ENCODE data around the gene ERCC1. TPM values are rescaled to one million over a fixed set of nuclear protein-coding genes. Genes with fewer than 3 reads are reported as not detected.

Gene ERCC1
- total RNA-seq, 1 donor from 2014 or later, result 48.5 TPM

DNA sequence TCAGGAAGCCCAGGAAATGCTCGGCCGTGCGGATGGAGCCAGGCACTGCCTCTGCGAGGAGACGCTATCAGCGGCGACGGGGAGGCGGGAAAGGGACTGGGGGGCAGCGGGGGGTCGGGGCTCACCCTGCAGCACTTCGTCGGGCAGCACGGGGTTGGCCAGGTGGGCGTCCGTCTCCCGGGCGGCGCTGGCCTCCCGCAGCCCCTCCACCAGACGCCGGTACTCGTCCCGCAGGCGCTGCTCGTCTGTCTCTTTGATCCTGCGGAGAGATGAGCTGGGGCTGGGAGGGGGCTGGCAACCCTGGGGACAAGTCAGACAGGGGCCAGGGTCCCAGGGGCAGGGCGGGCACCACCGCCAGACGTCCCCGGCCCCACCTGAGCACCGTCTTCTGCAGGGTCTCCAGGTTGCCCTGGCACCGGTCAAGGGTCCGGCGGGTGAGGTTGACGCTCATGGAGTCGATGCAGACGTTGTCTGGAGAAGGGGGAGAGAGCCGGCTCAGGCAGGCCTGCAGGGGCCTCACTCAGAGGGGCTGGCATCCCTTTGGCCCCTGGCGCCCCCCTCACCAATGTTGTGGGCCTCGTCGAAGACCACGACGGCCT lies 59.8 kb downstream of the ERCC1 start:
- no peak for ATAC-seq

DNA sequence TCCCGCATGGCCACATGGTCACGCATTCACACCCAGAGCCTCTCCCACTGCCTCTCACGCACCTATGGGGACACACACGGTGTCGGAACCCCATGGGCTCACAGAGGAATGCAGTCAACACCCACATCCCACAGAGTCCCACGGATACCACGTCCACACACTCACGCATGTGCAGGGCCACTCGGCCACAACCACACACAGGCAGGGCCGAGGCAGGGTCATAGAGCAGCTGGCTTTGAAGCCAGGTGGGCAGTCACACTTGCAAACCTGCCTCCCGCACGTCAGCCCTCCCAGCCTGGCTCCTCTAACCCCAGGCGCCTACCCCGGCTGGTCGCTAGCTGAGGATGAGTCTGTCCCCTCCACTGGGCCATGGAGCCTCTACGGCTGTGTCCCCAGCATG lies 61.4 kb downstream of the ERCC1 start:
- no peak for ATAC-seq

DNA sequence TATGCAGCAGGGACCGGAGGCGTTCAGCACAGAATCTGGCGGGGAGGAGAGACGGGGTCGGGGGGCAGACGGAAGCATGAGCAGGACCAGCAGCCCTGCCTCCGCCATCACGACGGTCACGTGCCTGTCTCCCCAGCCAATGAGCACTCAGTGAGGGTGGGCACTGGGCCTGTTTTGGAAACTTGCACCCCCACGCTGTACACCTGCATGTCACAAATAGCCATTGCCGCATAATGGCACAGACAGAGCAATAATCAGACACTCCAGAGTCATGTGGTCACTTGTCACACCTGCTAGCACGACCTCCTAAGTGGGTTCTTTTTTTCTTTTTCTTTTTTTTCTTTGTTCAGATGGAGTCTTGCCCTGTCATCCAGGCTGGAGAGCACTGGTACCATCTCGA lies 62.1 kb downstream of the ERCC1 start:
- no peak for ATAC-seq

DNA sequence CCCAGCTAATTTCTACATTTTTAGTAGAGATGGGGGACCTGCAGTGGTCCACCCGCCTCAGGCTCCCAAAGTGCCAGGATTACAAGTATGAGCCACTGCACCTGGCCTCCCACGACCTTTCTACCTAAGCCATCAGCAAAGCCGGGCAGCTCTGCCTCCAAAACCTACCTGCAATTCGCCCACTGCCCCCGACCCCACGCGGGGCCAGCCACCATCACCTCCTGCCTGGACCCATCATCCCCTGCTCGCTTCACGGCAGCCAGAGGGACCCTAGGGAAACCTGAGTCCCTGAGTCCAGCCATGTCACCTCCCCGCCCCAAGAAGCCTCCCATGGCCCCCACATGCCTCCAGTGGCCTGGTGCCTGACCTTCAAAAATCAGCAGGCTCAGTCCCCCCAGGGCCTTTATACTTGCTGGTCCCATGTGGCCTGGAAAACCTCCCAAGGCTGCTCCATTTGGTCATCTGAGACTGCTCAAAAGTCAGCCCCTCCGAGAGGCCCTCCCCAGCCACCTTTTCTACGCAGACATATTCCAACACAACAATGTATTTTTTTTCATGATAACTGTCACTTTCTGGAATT lies 65.4 kb downstream of the ERCC1 start:
- no peak for ATAC-seq

DNA sequence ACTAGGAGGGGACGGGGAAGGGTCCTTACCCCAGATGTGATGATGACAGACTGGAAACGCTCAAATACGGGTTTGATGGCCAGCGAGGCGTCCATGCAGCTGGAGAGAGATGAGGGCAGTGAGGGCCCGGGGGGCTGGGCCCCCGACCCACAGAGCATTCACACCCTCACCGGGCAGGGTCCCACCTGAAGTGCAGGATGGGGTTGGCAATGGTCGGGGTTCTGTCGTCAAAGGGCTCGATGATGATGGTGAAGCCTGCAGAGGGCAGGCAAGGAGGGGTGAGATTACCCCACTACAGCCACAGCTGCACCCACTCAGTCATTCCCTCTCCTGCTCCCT lies 66.3 kb downstream of the ERCC1 start:
- no peak for ATAC-seq

Other genes starting within 250 kb of the ERCC1 start
- 19.6 TPM for gene TRAPPC6A, start 245.7 kb downstream of the ERCC1 start, total RNA-seq
- 8.8 TPM for gene BLOC1S3, start 245.1 kb downstream of the ERCC1 start, total RNA-seq
- gene EXOC3L2, start 178.5 kb downstream of the ERCC1 start, total RNA-seq, result 1.1 TPM
- 21.0 TPM for gene MARK4, start 172.6 kb downstream of the ERCC1 start, total RNA-seq
- 0.96 TPM for gene CKM, start 101.0 kb downstream of the ERCC1 start, total RNA-seq
- gene KLC3, start 83.2 kb downstream of the ERCC1 start, total RNA-seq, result 17.5 TPM
- 10.6 TPM for gene ERCC2, start 53.3 kb downstream of the ERCC1 start, total RNA-seq
- 186 TPM for gene PPP1R13L, start 18.8 kb downstream of the ERCC1 start, total RNA-seq
- gene POLR1G, start 17.3 kb downstream of the ERCC1 start, total RNA-seq, result 6.5 TPM
- 2.5 TPM for gene FOSB, start 44.1 kb upstream of the ERCC1 start, total RNA-seq
- gene RTN2, start 73.1 kb upstream of the ERCC1 start, total RNA-seq, result 1.4 TPM
- 2.4 TPM for gene PPM1N, start 74.5 kb upstream of the ERCC1 start, total RNA-seq
- 48.8 TPM for gene VASP, start 83.6 kb upstream of the ERCC1 start, total RNA-seq
- gene OPA3, start 160.9 kb upstream of the ERCC1 start, total RNA-seq, result 10.0 TPM
- 0.56 TPM for gene GPR4, start 178.3 kb upstream of the ERCC1 start, total RNA-seq
- 85.4 TPM for gene EML2, start 215.5 kb upstream of the ERCC1 start, total RNA-seq
- gene GIPR, start 244.3 kb upstream of the ERCC1 start, total RNA-seq, result 0.16 TPM